PC-9 (cell line): ENCODE results near the gene ST7. TPM values are rescaled to one million over a fixed set of nuclear protein-coding genes. Genes with fewer than 3 reads are reported as not detected.

Experiments
- BruUV-seq: library from RNA; stranded (reverse); fragments of 400-500 nt; replicated peaks from 2 replicates; lab custom pipeline; 2021; lab: Mats Ljungman, UMichigan
- CTCF ChIA-PET: fragments of 300-600 bp; sonication (Branson Sonifier 250); formaldehyde crosslinking; loops from one replicate; lab custom pipeline; 2022; ENCODE audit warnings: antibody characterized with exemption; lab: Charles Lee
- POLR2A ChIA-PET: fragments of 300-600 bp; sonication (Branson Sonifier 250); formaldehyde crosslinking; loops from one replicate; lab custom pipeline; 2022; ENCODE audit warnings: antibody characterized with exemption; ENCODE audit not compliant: unreplicated experiment; lab: Charles Lee
- DNase-seq, 2 experiments: peaks; one replicate each; pipeline versions ENCODE4 v3.0.0 to v3.0.0-alpha.2; 2015 to 2022; ENCODE audit warnings: mixed read lengths in 1 of 2
- H2AFZ ChIP-seq: fragments of 200-600 bp; sonication (generic); 2 replicates; pipeline ENCODE4 v1.8.1; 2017; ENCODE audit warnings: antibody characterized with exemption
- H3F3A ChIP-seq: fragments of 200-600 bp; sonication (generic); 2 replicates; pipeline ENCODE4 v1.8.1; 2017; ENCODE audit warnings: antibody characterized with exemption, mild to moderate bottlenecking, low read depth; ENCODE audit not compliant: insufficient read depth
- H3K27ac ChIP-seq: fragments of 200-600 bp; sonication (generic); 2 replicates; pipeline ENCODE4 v1.6.1; 2016; ENCODE audit warnings: mixed run types
- H3K27me3 ChIP-seq: fragments of 200-600 bp; sonication (generic); 2 replicates; pipeline ENCODE4 v1.6.1; 2016; ENCODE audit warnings: low read depth, mixed run types; ENCODE audit not compliant: insufficient read depth
- H3K36me3 ChIP-seq: fragments of 200-600 bp; sonication (generic); 2 replicates; pipeline ENCODE4 v1.6.1; 2016; ENCODE audit warnings: low read depth, mixed run types
- H3K4me1 ChIP-seq: fragments of 200-600 bp; sonication (generic); replicated peaks from 2 replicates; pipeline ENCODE4 v1.6.1; 2016; ENCODE audit warnings: mixed run types; ENCODE audit not compliant: insufficient read depth
- H3K4me2 ChIP-seq: fragments of 200-600 bp; sonication (generic); 2 replicates; pipeline ENCODE4 v1.6.1; 2017; ENCODE audit warnings: mixed run types
- H3K4me3 ChIP-seq: fragments of 200-600 bp; sonication (generic); 2 replicates; pipeline ENCODE4 v1.6.1; 2016; ENCODE audit warnings: mixed run types
- H3K79me2 ChIP-seq: fragments of 200-600 bp; sonication (generic); 2 replicates; pipeline ENCODE4 v1.6.1; 2017; ENCODE audit warnings: low read depth, mixed run types
- H3K9me2 ChIP-seq: fragments of 200-600 bp; sonication (generic); 2 replicates; pipeline ENCODE4 v1.8.1; 2017; ENCODE audit warnings: mild to moderate bottlenecking; ENCODE audit not compliant: insufficient read depth
- H3K9me3 ChIP-seq: fragments of 200-600 bp; sonication (generic); 2 replicates; pipeline ENCODE4 v1.8.1; 2016; ENCODE audit warnings: low read depth; ENCODE audit not compliant: insufficient read depth
- H4K20me1 ChIP-seq: fragments of 200-600 bp; sonication (generic); 2 replicates; pipeline ENCODE4 v1.8.1; 2017; ENCODE audit not compliant: insufficient read depth
- CTCF ChIP-seq: fragments of 200-600 bp; sonication (generic); conservative IDR thresholded peaks from 2 replicates; pipeline ENCODE4 v1.6.1; 2017; ENCODE audit warnings: mixed run types, antibody characterized with exemption, mild to moderate bottlenecking, moderate library complexity
- EZH2 ChIP-seq: fragments of 200-600 bp; sonication (generic); IDR thresholded peaks from 2 replicates; pipeline ENCODE4 v1.8.0; 2017; ENCODE audit warnings: antibody characterized with exemption, low read depth
- intact Hi-C: fragments of 100-400 bp; cut with micrococcal nuclease; formaldehyde crosslinking; loops from one replicate; pipeline ENCODE4 v1.10.0; 2022; ENCODE audit not compliant: unreplicated experiment
- total RNA-seq: library from RNA; stranded (reverse); gene quantifications from 2 replicates; pipeline ENCODE4 v1.2.3, GENCODE V29; 2021

The ST7 gene
- total RNA-seq, 1 experiment from 2014 or later = 25.8 TPM

GRCh38 chr7:117172283-117172682 lies 219.0 kb downstream of the ST7 start:
- DNase-seq = no peak
- BruUV-seq = no TSS peak
- Histone ChIP-seq H3K4me3 (no peak overlapping the region), H2AFZ (no peak overlapping the region), H3K9me2 (no peaks in the 10 kb centered on the region), H4K20me1 (no peaks in the 10 kb centered on the region), H3K27me3 (no peaks in the 10 kb centered on the region), H3K9me3 (no peaks in the 10 kb centered on the region), H3K79me2 (no peaks in the 10 kb centered on the region), H3K4me2 (no peak overlapping the region), H3K36me3 (no peaks in the 10 kb centered on the region; the same call in 1 of the 2 replicates), H3K27ac (no peak overlapping the region), H3F3A (0 out of 2 replicates have a peak, but pooled peaks cover 8% of the 10 kb centered on the region), H3K4me1 (peaks cover 13% of the 10 kb centered on the region)
- ChIA-PET CTCF (no interaction called here), POLR2A (no interaction called here)
- TF ChIP-seq EZH2 = no peak
- no peak for TF ChIP-seq CTCF
- intact Hi-C loops = no loop called here

- no peaks in the 10 kb centered on the region for H4K20me1 ChIP-seq
- CTCF ChIA-PET = no interaction called here
- no peaks in the 10 kb centered on the region for H3K9me2 ChIP-seq
- H3K4me3 ChIP-seq = no peak overlapping the region
- H3K27ac ChIP-seq = no peak overlapping the region
- no peaks in the 10 kb centered on the region for H3K79me2 ChIP-seq
- H3K4me2 ChIP-seq = no peak overlapping the region
- BruUV-seq = no TSS peak
- TF ChIP-seq EZH2 (no peak), CTCF (no peak)
- intact Hi-C loops = no loop called here
- H3K4me1 ChIP-seq = peaks cover 13% of the 10 kb centered on the region
- POLR2A ChIA-PET = no interaction called here
- no peaks in the 10 kb centered on the region; the same call in 1 of the 2 replicates for H3K36me3 ChIP-seq
- DNase-seq = no peak
- H3F3A ChIP-seq = 0 out of 2 replicates have a peak, but pooled peaks cover 8% of the 10 kb centered on the region
- H3K9me3 ChIP-seq = no peaks in the 10 kb centered on the region
- no peak overlapping the region for H2AFZ ChIP-seq
- H3K27me3 ChIP-seq = no peaks in the 10 kb centered on the region
Observed at GRCh38 chr7:117173035-117173770, 219.9 kb downstream of the ST7 start.

GRCh38 chr7:117176206-117176605 lies 222.9 kb downstream of the ST7 start:
- H3K4me3 ChIP-seq = no peak overlapping the region
- no peaks in the 10 kb centered on the region for H3K4me1 ChIP-seq
- H2AFZ ChIP-seq = no peak overlapping the region
- TF ChIP-seq CTCF (no peak), EZH2 (no peak)
- DNase-seq = no peak
- no peaks in the 10 kb centered on the region for H3K9me2 ChIP-seq
- H3K4me2 ChIP-seq = no peak overlapping the region
- H4K20me1 ChIP-seq = no peaks in the 10 kb centered on the region
- H3K27me3 ChIP-seq = no peaks in the 10 kb centered on the region
- no peaks in the 10 kb centered on the region for H3K9me3 ChIP-seq
- ChIA-PET POLR2A (no interaction called here), CTCF (no interaction called here)
- no peaks in the 10 kb centered on the region; the same call in 1 of the 2 replicates for H3K36me3 ChIP-seq
- intact Hi-C loops = no loop called here
- no peaks in the 10 kb centered on the region for H3K79me2 ChIP-seq
- H3K27ac ChIP-seq = no peak overlapping the region
- no TSS peak for BruUV-seq
- H3F3A ChIP-seq = no peaks in the 10 kb centered on the region
